T-helper 2 cell treated with Interferon-gamma antibody and Interleukin-4, amounts not matched to agents 5 μg/mL and 100 μg/mL, for 36 hours (primary cell): ENCODE results near the gene SPTBN1.
"Not testable (repeated sequence)": the region's sequence is repeated elsewhere in the genome, so short reads cannot be mapped to it uniquely, and the experiment has no call there.

Experiments
- DNase-seq: peaks from one replicate; pipeline ENCODE4 v3.0.0; 2021; ENCODE audit warnings: low spot score
- H3K27ac Mint-ChIP-seq: one replicate; pipeline ENCODE4 v1.8.0; 2021; ENCODE audit warnings: mild to moderate bottlenecking, mixed read lengths
- H3K27me3 Mint-ChIP-seq: one replicate; pipeline ENCODE4 v1.8.0; 2021; ENCODE audit warnings: low read depth, mixed read lengths
- H3K36me3 Mint-ChIP-seq: one replicate; pipeline ENCODE4 v1.8.0; 2021; ENCODE audit warnings: low read depth, mixed read lengths
- H3K4me1 Mint-ChIP-seq: one replicate; pipeline ENCODE4 v1.8.0; 2021; ENCODE audit warnings: low read depth, mixed read lengths
- H3K4me3 Mint-ChIP-seq: one replicate; pipeline ENCODE4 v1.8.0; 2022; ENCODE audit warnings: mild to moderate bottlenecking, moderate library complexity, mixed read lengths
- H3K9me3 Mint-ChIP-seq: one replicate; pipeline ENCODE4 v1.8.0; 2021; ENCODE audit warnings: mixed read lengths

Gene SPTBN1

GRCh38 chr2:54698926-54699325 is 242.8 kb downstream of the SPTBN1 start:
- H3K4me3 Mint-ChIP-seq, H3K27ac Mint-ChIP-seq, H3K9me3 Mint-ChIP-seq, DNase-seq, H3K36me3 Mint-ChIP-seq, H3K4me1 Mint-ChIP-seq: not testable (repeated sequence)
- H3K27me3 Mint-ChIP-seq = peaks cover 47% of the 10 kb centered on the region

GRCh38 chr2:54699665-54700064 is 243.5 kb downstream of the SPTBN1 start:
- H3K36me3 Mint-ChIP-seq = peaks cover 2% of the 10 kb centered on the region
- peaks cover 3% of the 10 kb centered on the region for H3K4me1 Mint-ChIP-seq
- no peak overlapping the region for H3K4me3 Mint-ChIP-seq
- H3K27ac Mint-ChIP-seq = no peak overlapping the region
- H3K27me3 Mint-ChIP-seq = peaks cover 47% of the 10 kb centered on the region
- DNase-seq = no peak
- H3K9me3 Mint-ChIP-seq = no peaks in the 10 kb centered on the region

GRCh38 chr2:54701029-54701428 is 244.9 kb downstream of the SPTBN1 start:
- peaks cover 46% of the 10 kb centered on the region for H3K27me3 Mint-ChIP-seq

GRCh38 chr2:54704238-54704637 is 248.1 kb downstream of the SPTBN1 start:
- H3K9me3 Mint-ChIP-seq = no peaks in the 10 kb centered on the region
- peaks cover 2% of the 10 kb centered on the region for H3K36me3 Mint-ChIP-seq
- no peak overlapping the region for H3K27ac Mint-ChIP-seq
- H3K4me3 Mint-ChIP-seq = no peak overlapping the region
- H3K4me1 Mint-ChIP-seq = peaks cover 18% of the 10 kb centered on the region
- peaks cover 50% of the 10 kb centered on the region for H3K27me3 Mint-ChIP-seq
- DNase-seq = no peak

More at GRCh38 chr2:54701029-54701428, 244.9 kb downstream of the SPTBN1 start:
- Mint-ChIP-seq H3K36me3 (peaks cover 2% of the 10 kb centered on the region), H3K27ac (no peak overlapping the region), H3K4me3 (no peak overlapping the region), H3K4me1 (peaks cover 8% of the 10 kb centered on the region), H3K9me3 (no peaks in the 10 kb centered on the region)
- DNase-seq = no peak

- H3K36me3 Mint-ChIP-seq = peaks cover 2% of the 10 kb centered on the region
- no peak for DNase-seq
- no peak overlapping the region for H3K4me3 Mint-ChIP-seq
- H3K27ac Mint-ChIP-seq = no peak overlapping the region
- H3K4me1 Mint-ChIP-seq = peaks cover 18% of the 10 kb centered on the region
- peaks cover 54% of the 10 kb centered on the region for H3K27me3 Mint-ChIP-seq
- no peaks in the 10 kb centered on the region for H3K9me3 Mint-ChIP-seq
Measured at GRCh38 chr2:54704688-54705605, 248.8 kb downstream of the SPTBN1 start.

GRCh38 chr2:54706622-54707021 is 250.5 kb downstream of the SPTBN1 start:
- no peak for DNase-seq
- peaks cover 50% of the 10 kb centered on the region for H3K27me3 Mint-ChIP-seq
- H3K4me3 Mint-ChIP-seq = no peak overlapping the region
- H3K27ac Mint-ChIP-seq = no peak overlapping the region
- H3K9me3 Mint-ChIP-seq = no peaks in the 10 kb centered on the region
- H3K36me3 Mint-ChIP-seq = no peaks in the 10 kb centered on the region
- peaks cover 18% of the 10 kb centered on the region for H3K4me1 Mint-ChIP-seq

- Mint-ChIP-seq H3K9me3 (no peaks in the 10 kb centered on the region), H3K4me1 (peaks cover 18% of the 10 kb centered on the region), H3K27ac (no peak overlapping the region), H3K27me3 (peaks cover 52% of the 10 kb centered on the region), H3K36me3 (no peaks in the 10 kb centered on the region), H3K4me3 (peak overlapping the region; percentile 48)
- DNase-seq = no peak
Measured at GRCh38 chr2:54708584-54709335, 252.6 kb downstream of the SPTBN1 start.

GRCh38 chr2:54709336-54709809 is 253.2 kb downstream of the SPTBN1 start:
- H3K9me3 Mint-ChIP-seq = no peaks in the 10 kb centered on the region
- H3K27me3 Mint-ChIP-seq = peaks cover 53% of the 10 kb centered on the region
- H3K4me1 Mint-ChIP-seq = peaks cover 15% of the 10 kb centered on the region
- peak overlapping the region; percentile 48 for H3K4me3 Mint-ChIP-seq
- DNase-seq = no peak
- H3K36me3 Mint-ChIP-seq = no peaks in the 10 kb centered on the region
- no peak overlapping the region for H3K27ac Mint-ChIP-seq

GRCh38 chr2:54710216-54710615 is 254.1 kb downstream of the SPTBN1 start:
- H3K27me3 Mint-ChIP-seq = peaks cover 59% of the 10 kb centered on the region
- H3K4me1 Mint-ChIP-seq = peaks cover 11% of the 10 kb centered on the region
- H3K27ac Mint-ChIP-seq = no peak overlapping the region
- no peak for DNase-seq
- H3K4me3 Mint-ChIP-seq = no peak overlapping the region
- H3K36me3 Mint-ChIP-seq = no peaks in the 10 kb centered on the region
- H3K9me3 Mint-ChIP-seq = no peaks in the 10 kb centered on the region

- Mint-ChIP-seq H3K9me3 (no peaks in the 10 kb centered on the region), H3K27me3 (peaks cover 71% of the 10 kb centered on the region), H3K36me3 (no peaks in the 10 kb centered on the region), H3K27ac (no peak overlapping the region), H3K4me1 (peaks cover 8% of the 10 kb centered on the region), H3K4me3 (no peak overlapping the region)
- DNase-seq = no peak
Measured at GRCh38 chr2:54712516-54712915, 256.4 kb downstream of the SPTBN1 start.

- peaks cover 70% of the 10 kb centered on the region for H3K27me3 Mint-ChIP-seq
- H3K4me1 Mint-ChIP-seq = no peaks in the 10 kb centered on the region
- no peak overlapping the region for H3K4me3 Mint-ChIP-seq
Measured at GRCh38 chr2:54714996-54715395, 258.9 kb downstream of the SPTBN1 start.

GRCh38 chr2:54716375-54716774 is 260.2 kb downstream of the SPTBN1 start:
- H3K4me3 Mint-ChIP-seq = no peak overlapping the region
- H3K9me3 Mint-ChIP-seq = no peaks in the 10 kb centered on the region
- no peaks in the 10 kb centered on the region for H3K36me3 Mint-ChIP-seq
- peaks cover 72% of the 10 kb centered on the region for H3K27me3 Mint-ChIP-seq
- no peak for DNase-seq
- no peaks in the 10 kb centered on the region for H3K4me1 Mint-ChIP-seq
- no peak overlapping the region for H3K27ac Mint-ChIP-seq

More at GRCh38 chr2:54714996-54715395, 258.9 kb downstream of the SPTBN1 start:
- H3K27ac Mint-ChIP-seq = no peak overlapping the region
- no peaks in the 10 kb centered on the region for H3K9me3 Mint-ChIP-seq
- DNase-seq = no peak
- H3K36me3 Mint-ChIP-seq = no peaks in the 10 kb centered on the region

GRCh38 chr2:54720563-54720962 is 264.4 kb downstream of the SPTBN1 start:
- Mint-ChIP-seq H3K9me3 (no peaks in the 10 kb centered on the region), H3K4me1 (peaks cover 14% of the 10 kb centered on the region), H3K4me3 (no peak overlapping the region), H3K27ac (no peak overlapping the region), H3K36me3 (no peaks in the 10 kb centered on the region), H3K27me3 (peaks cover 62% of the 10 kb centered on the region)
- no peak for DNase-seq
